ENCODE results near the gene CORO2B.

CORO2B gene

GRCh38 chr15:68700455-68701123 lies 121.8 kb downstream of the CORO2B start:
- DNase-seq (ENCODE audit: low read depth in 2 of 2), result no peak

GRCh38 chr15:68701886-68702285 lies 123.1 kb downstream of the CORO2B start:
- no peak for DNase-seq (ENCODE audit: low read depth in 2 of 2)

- DNase-seq (ENCODE audit: low read depth in 2 of 2), result no peak
Measured at GRCh38 chr15:68704496-68705021, 125.8 kb downstream of the CORO2B start.

GRCh38 chr15:68706256-68706655 lies 127.5 kb downstream of the CORO2B start:
- no peak for DNase-seq (ENCODE audit: low read depth in 2 of 2)

GRCh38 chr15:68706931-68707330 lies 128.1 kb downstream of the CORO2B start:
- no peak for DNase-seq (ENCODE audit: low read depth in 2 of 2)

GRCh38 chr15:68707386-68707785 lies 128.6 kb downstream of the CORO2B start:
- no peak for DNase-seq (ENCODE audit: low read depth in 2 of 2)

- DNase-seq (ENCODE audit: low read depth in 2 of 2), result no peak
Measured at GRCh38 chr15:68709876-68710275, 131.1 kb downstream of the CORO2B start.

GRCh38 chr15:68710536-68710935 lies 131.7 kb downstream of the CORO2B start:
- DNase-seq (ENCODE audit: low read depth in 2 of 2), result no peak

- no peak for DNase-seq (ENCODE audit: low read depth in 2 of 2)
Measured at GRCh38 chr15:68711406-68711805, 132.6 kb downstream of the CORO2B start.

- DNase-seq (ENCODE audit: low read depth in 2 of 2), result no peak
Measured at GRCh38 chr15:68712886-68713285, 134.1 kb downstream of the CORO2B start.

- no peak for DNase-seq (ENCODE audit: low read depth in 2 of 2)
Measured at GRCh38 chr15:68713874-68714273, 135.1 kb downstream of the CORO2B start.

- DNase-seq (ENCODE audit: low read depth in 2 of 2), result no peak
Measured at GRCh38 chr15:68715111-68715510, 136.3 kb downstream of the CORO2B start.

- no peak for DNase-seq (ENCODE audit: low read depth in 2 of 2)
Measured at GRCh38 chr15:68717951-68718350, 139.2 kb downstream of the CORO2B start.

- DNase-seq (ENCODE audit: low read depth in 2 of 2), result no peak
Measured at GRCh38 chr15:68718468-68718867, 139.7 kb downstream of the CORO2B start.

- DNase-seq (ENCODE audit: low read depth in 2 of 2), result no peak
Measured at GRCh38 chr15:68719051-68719450, 140.3 kb downstream of the CORO2B start.

GRCh38 chr15:68719672-68720071 lies 140.9 kb downstream of the CORO2B start:
- DNase-seq (ENCODE audit: low read depth in 2 of 2), result no peak

- DNase-seq (ENCODE audit: low read depth in 2 of 2), result no peak
Measured at GRCh38 chr15:68721886-68722285, 143.1 kb downstream of the CORO2B start.

- no peak for DNase-seq (ENCODE audit: low read depth in 2 of 2)
Measured at GRCh38 chr15:68725736-68726135, 146.9 kb downstream of the CORO2B start.

- no peak for DNase-seq (ENCODE audit: low read depth in 2 of 2)
Measured at GRCh38 chr15:68726246-68726645, 147.5 kb downstream of the CORO2B start.

GRCh38 chr15:68729789-68730411 lies 151.1 kb downstream of the CORO2B start:
- DNase-seq (ENCODE audit: low read depth in 2 of 2), result no peak

GRCh38 chr15:68730471-68730919 lies 151.7 kb downstream of the CORO2B start:
- no peak for DNase-seq (ENCODE audit: low read depth in 2 of 2)

- DNase-seq (ENCODE audit: low read depth in 2 of 2), result no peak
Measured at GRCh38 chr15:68730976-68731897, 152.4 kb downstream of the CORO2B start.
